B cell (primary cell): ENCODE data around the gene RBM43. TPM values are rescaled to one million over a fixed set of nuclear protein-coding genes. Genes with fewer than 3 reads are reported as not detected.
A peak's percentile ranks its signal among the peaks of the same experiment; 100 is the strongest.
"Not testable (repeated sequence)": the region's sequence is repeated elsewhere in the genome, so short reads cannot be mapped to it uniquely, and the experiment has no call there.

Source experiments
- ATAC-seq: fragments of 200-7000 bp; cut with Tn5 transposase; one replicate; pipeline ENCODE4 v1.10.0; 2021; ENCODE audit warnings: low read depth, mild to moderate bottlenecking, moderate number of reproducible peaks, moderate library complexity
- CTCF ChIA-PET: fragments of 350-600 bp; sonication (Branson Sonifier 250); formaldehyde crosslinking; loops from one replicate; lab custom pipeline; 2021; ENCODE audit warnings: antibody characterized with exemption, inconsistent platforms; lab: Charles Lee
- POLR2A ChIA-PET: fragments of 350-600 bp; sonication (Branson Sonifier 250); formaldehyde crosslinking; loops from one replicate; lab custom pipeline; 2021; ENCODE audit warnings: antibody characterized with exemption; lab: Charles Lee
- DNase-seq: peaks from one replicate; pipeline ENCODE4 v3.0.0; 2013
- H2AFZ ChIP-seq: 2 replicates; pipeline ENCODE4 v1.6.1; 2012; ENCODE audit warnings: mild to moderate bottlenecking, low read depth, low read length; ENCODE audit not compliant: insufficient read depth, poor library complexity, severe bottlenecking
- H3K27ac ChIP-seq, 2 donors: 1 replicate in 1 of 2; 2 replicates in 1 of 2; pipeline ENCODE4 v1.5.1; 2012 to 2013; ENCODE audit warnings: low read length in 2 of 2, mild to moderate bottlenecking in 2 of 2, moderate library complexity in 1 of 2
- H3K27me3 ChIP-seq, 4 experiments: fragments of 200-600 bp in 1 of 4; sonication (generic) in 1 of 4; replicated peaks in 1 of 4; 1 replicate in 2 of 4; 2 replicates in 2 of 4; pipeline versions ENCODE4 v1.6.1 to v1.7.0; 2013 to 2016; ENCODE audit warnings: low read length in 3 of 4, mild to moderate bottlenecking in 2 of 4, mixed read lengths in 1 of 4, moderate library complexity in 1 of 4; ENCODE audit not compliant: insufficient read depth in 4 of 4, control insufficient read depth in 3 of 4; ENCODE audit errors: control extremely low read depth in 1 of 4
- H3K36me3 ChIP-seq, 2 experiments: replicated peaks in 1 of 2; 1 replicate in 1 of 2; 2 replicates in 1 of 2; pipeline versions ENCODE4 v1.6.1 to v1.7.1; 2013; ENCODE audit warnings: low read length in 1 of 2; ENCODE audit not compliant: insufficient read depth in 2 of 2, control insufficient read depth in 1 of 2; ENCODE audit errors: control extremely low read depth in 1 of 2, extremely low read depth in 1 of 2
- H3K4me1 ChIP-seq, 2 donors: fragments of 200-600 bp in 1 of 2; sonication (generic) in 1 of 2; 1 replicate in 1 of 2; 2 replicates in 1 of 2; pipeline versions ENCODE4 v1.5.1 to v1.6.1; 2013 to 2017; ENCODE audit warnings: low read length in 2 of 2; ENCODE audit not compliant: control insufficient read depth in 2 of 2, insufficient read depth in 2 of 2
- H3K4me2 ChIP-seq: replicated peaks from 2 replicates; pipeline ENCODE3; 2012; ENCODE audit warnings: mild to moderate bottlenecking, low read depth, low read length; ENCODE audit not compliant: poor library complexity, severe bottlenecking
- H3K4me3 ChIP-seq, 5 experiments: fragments of 200-600 bp in 1 of 5; sonication (generic) in 1 of 5; 1 replicate in 3 of 5; 2 replicates in 2 of 5; pipeline versions ENCODE4 v1.5.1 to v1.7.0; 2011 to 2016; ENCODE audit warnings: low read length in 4 of 5, mild to moderate bottlenecking in 4 of 5, low read depth in 2 of 5, control low read depth in 1 of 5, moderate library complexity in 1 of 5; ENCODE audit not compliant: insufficient read depth in 1 of 5; ENCODE audit errors: control extremely low read depth in 1 of 5, extremely low read depth in 1 of 5
- H3K79me2 ChIP-seq: fragments of 200-600 bp; sonication (generic); one replicate; pipeline ENCODE4 v1.6.0; 2016; ENCODE audit warnings: low read length; ENCODE audit not compliant: control insufficient read depth, insufficient read depth
- H3K9ac ChIP-seq: fragments of 200-600 bp; sonication (generic); 2 replicates; pipeline ENCODE4 v1.6.1; 2017; ENCODE audit warnings: mild to moderate bottlenecking, low read length, moderate library complexity
- H3K9me3 ChIP-seq, 3 donors: one replicate each; pipeline versions ENCODE4 v1.6.1 to v1.7.1; 2013; ENCODE audit warnings: low read length in 2 of 3; ENCODE audit not compliant: control insufficient read depth in 2 of 3, insufficient read depth in 1 of 3; ENCODE audit errors: control extremely low read depth in 1 of 3
- H4K20me1 ChIP-seq: 2 replicates; pipeline ENCODE4 v1.6.0; 2012; ENCODE audit warnings: mild to moderate bottlenecking, low read length; ENCODE audit not compliant: insufficient read depth, control insufficient read depth, poor library complexity, severe bottlenecking
- H3K27ac Mint-ChIP-seq: one replicate; pipeline ENCODE4 v1.8.0; 2021; ENCODE audit warnings: mixed read lengths
- H3K27me3 Mint-ChIP-seq: one replicate; pipeline ENCODE4 v1.8.0; 2021; ENCODE audit warnings: mixed read lengths
- H3K4me1 Mint-ChIP-seq: one replicate; pipeline ENCODE4 v1.8.0; 2021; ENCODE audit warnings: mixed read lengths
- H3K4me3 Mint-ChIP-seq: one replicate; pipeline ENCODE4 v1.8.0; 2021; ENCODE audit warnings: mixed read lengths
- H3K9me3 Mint-ChIP-seq: one replicate; pipeline ENCODE4 v1.8.0; 2022; ENCODE audit warnings: mixed read lengths; ENCODE audit not compliant: insufficient read depth
- EZH2 ChIP-seq: IDR thresholded peaks from 2 replicates; pipeline ENCODE4 v1.6.1; 2012; ENCODE audit warnings: borderline replicate concordance, low read depth, mild to moderate bottlenecking, moderate library complexity, low read length; ENCODE audit not compliant: insufficient read depth, poor library complexity, severe bottlenecking
- WGBS: methylation state at CpG from one replicate; pipeline ENCODE4 v1.1.5; 2013; ENCODE audit warnings: missing lambda C conversion rate; ENCODE audit not compliant: insufficient coverage; 5-methylcytosine and 5-hydroxymethylcytosine counted together
- intact Hi-C: fragments of 100-400 bp; cut with micrococcal nuclease; formaldehyde crosslinking; loops from one replicate; pipeline ENCODE4 v1.10.0; 2022
- polyA minus RNA-seq: library from RNA; depleted of rRNA, polyadenylated mRNA; stranded (reverse); fragments of >200 nt; gene quantifications from 2 replicates; pipeline ENCODE4 v1.2.3, GENCODE V29; 2012
- polyA plus RNA-seq: library from polyadenylated mRNA; depleted of rRNA; stranded (reverse); fragments of >200 nt; gene quantifications from 2 replicates; pipeline ENCODE4 v1.2.3, GENCODE V29; 2012
- total RNA-seq, 2 donors: library from RNA; stranded (reverse); fragments of 120-200 nt in 1 of 2; gene quantifications; 1 replicate in 1 of 2; 2 replicates in 1 of 2; pipeline versions ENCODE4 v1.2.3 to v1.2.4, GENCODE V29; 2013 to 2022
- TF ChIP-seq, protein P1 (sequence below): fragments of 200-600 bp; IDR thresholded peaks from one replicate; pipeline ENCODE4 v1.8.0; 2022; ENCODE audit warnings: antibody characterized with exemption, mild to moderate bottlenecking

RBM43 gene
- 8.4 and 9.0 TPM in 2 replicates for total RNA-seq
- total RNA-seq (2013), result 6.4 TPM
- polyA plus RNA-seq, result 4.8 and 5.7 TPM in 2 replicates
- 2.9 and 4.3 TPM in 2 replicates for polyA minus RNA-seq

DNA sequence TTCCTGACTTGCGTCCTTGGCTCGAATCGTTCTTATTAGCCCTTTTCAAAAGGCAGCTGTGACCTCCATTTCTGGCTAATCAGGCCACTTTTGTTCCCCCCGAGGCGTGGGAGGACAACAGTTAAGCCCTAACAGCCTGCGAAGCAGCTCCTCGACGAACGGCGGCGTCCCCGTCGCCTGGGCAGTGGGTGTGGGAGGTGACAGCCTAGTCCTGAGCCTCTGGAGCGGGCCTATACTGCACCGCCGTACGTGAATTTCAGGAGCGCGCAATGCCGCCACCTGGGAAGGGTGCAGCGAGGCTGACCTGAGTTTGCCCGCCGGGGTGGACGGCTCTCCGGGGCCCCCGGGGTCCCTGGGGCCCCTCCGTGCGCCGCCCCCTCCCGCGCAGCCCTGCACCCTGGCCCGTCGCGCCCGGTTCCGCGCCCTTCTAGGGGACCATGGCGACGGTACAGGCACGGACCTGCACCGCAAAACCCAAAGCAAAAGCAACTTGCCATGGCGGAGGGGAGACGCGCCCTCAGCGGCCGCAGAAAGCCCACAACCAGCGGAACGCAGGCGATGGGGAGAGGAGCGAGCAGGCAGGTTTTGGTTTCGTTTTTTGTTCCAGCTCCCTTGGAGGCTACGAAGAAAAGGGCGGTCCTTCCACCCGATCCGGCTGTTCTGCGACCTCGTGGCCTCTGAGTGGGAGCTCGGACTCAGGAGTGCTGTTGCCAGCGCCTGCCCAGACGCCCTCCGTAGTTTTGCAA, at the start of gene RBM43:
Gene RBM43, minus strand, starts transcription at position 633 of the 746 bp plus-strand sequence. Its CDS starts 136 bp downstream, at position 497.
- ChIA-PET POLR2A (interaction anchor here (0.6 to 2.5 kb wide), 5 partner anchors 28 to 1674 kb away, joined by 3 to 17 read pairs (median 3); partner anchors contain the start of genes MMADHC, NMI and PRPF40A), CTCF (interaction anchor here (1.1 to 3.4 kb wide), 4 partner anchors 22 to 177 kb away, joined by 3 to 11 read pairs (median 9); partner anchors contain the start of genes NMI and RIF1)
- TF ChIP-seq EZH2, result no peak
- TF ChIP-seq, protein P1, sequence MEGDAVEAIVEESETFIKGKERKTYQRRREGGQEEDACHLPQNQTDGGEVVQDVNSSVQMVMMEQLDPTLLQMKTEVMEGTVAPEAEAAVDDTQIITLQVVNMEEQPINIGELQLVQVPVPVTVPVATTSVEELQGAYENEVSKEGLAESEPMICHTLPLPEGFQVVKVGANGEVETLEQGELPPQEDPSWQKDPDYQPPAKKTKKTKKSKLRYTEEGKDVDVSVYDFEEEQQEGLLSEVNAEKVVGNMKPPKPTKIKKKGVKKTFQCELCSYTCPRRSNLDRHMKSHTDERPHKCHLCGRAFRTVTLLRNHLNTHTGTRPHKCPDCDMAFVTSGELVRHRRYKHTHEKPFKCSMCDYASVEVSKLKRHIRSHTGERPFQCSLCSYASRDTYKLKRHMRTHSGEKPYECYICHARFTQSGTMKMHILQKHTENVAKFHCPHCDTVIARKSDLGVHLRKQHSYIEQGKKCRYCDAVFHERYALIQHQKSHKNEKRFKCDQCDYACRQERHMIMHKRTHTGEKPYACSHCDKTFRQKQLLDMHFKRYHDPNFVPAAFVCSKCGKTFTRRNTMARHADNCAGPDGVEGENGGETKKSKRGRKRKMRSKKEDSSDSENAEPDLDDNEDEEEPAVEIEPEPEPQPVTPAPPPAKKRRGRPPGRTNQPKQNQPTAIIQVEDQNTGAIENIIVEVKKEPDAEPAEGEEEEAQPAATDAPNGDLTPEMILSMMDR, result no peak
- Histone ChIP-seq H3K27me3 (no peaks in the 10 kb centered on the region), H3K27ac (peak within 1 kb of the TSS; percentile 88 to 91), H3K4me2 (peak within 1 kb of the TSS; percentile 86), H4K20me1 (no peaks in the 10 kb centered on the region), H2AFZ (peak within 1 kb of the TSS; percentile 96), H3K4me3 (peak within 1 kb of the TSS; percentile 78 to 96 (median 85)), H3K79me2 (peaks cover 23% of the 10 kb centered on the region), H3K9me3 (no peaks in the 10 kb centered on the region), H3K9ac (peak within 1 kb of the TSS; percentile 75), H3K4me1 (peaks cover 11 to 12% of the 10 kb centered on the region in 2 donors), H3K36me3 (no peaks in the 10 kb centered on the region)
- Mint-ChIP-seq H3K4me3 (peak within 1 kb of the TSS; percentile 94), H3K9me3 (no peaks in the 10 kb centered on the region), H3K27me3 (no peaks in the 10 kb centered on the region), H3K4me1 (peaks cover 23% of the 10 kb centered on the region), H3K27ac (peak within 1 kb of the TSS; percentile 87)
- intact Hi-C loops, result loop anchor here (1.0 to 10.0 kb wide), 6 partner anchors 28 to 1674 kb away; partner anchors contain the start of genes MMADHC, NMI, PRPF40A and RIF1
- WGBS, result under 1% methylated on average over 61 of the region's 61 CpGs
- DNase-seq (peak; percentile 86), ATAC-seq (peak; percentile 84)

- ATAC-seq, H3K9me3 ChIP-seq, POLR2A ChIA-PET, H3K36me3 ChIP-seq, H3K4me1 ChIP-seq, H3K4me2 ChIP-seq, CTCF ChIA-PET, intact Hi-C loops, H3K27me3 ChIP-seq, H3K27me3 Mint-ChIP-seq, H3K27ac ChIP-seq, H3K9ac ChIP-seq, H3K9me3 Mint-ChIP-seq, DNase-seq, H2AFZ ChIP-seq, H3K4me1 Mint-ChIP-seq, H3K79me2 ChIP-seq, H3K27ac Mint-ChIP-seq, H3K4me3 Mint-ChIP-seq, H3K4me3 ChIP-seq, H4K20me1 ChIP-seq: not testable (repeated sequence)
- 92% methylated on average over 4 of the region's 6 CpGs for WGBS
Observed at GRCh38 chr2:151310313-151310712, 48.6 kb upstream of the RBM43 start.
